Nephron (organoid): ENCODE data around the gene DPH2.
A peak's percentile ranks its signal among the peaks of the same experiment; 100 is the strongest.

Experiments
- H3K27ac Mint-ChIP-seq, 3 experiments: 2 replicates each; pipeline ENCODE4 v1.8.0; 2020; ENCODE audit warnings: mixed read lengths in 3 of 3, mild to moderate bottlenecking in 2 of 3, moderate library complexity in 1 of 3
- H3K27me3 Mint-ChIP-seq: 2 replicates; pipeline ENCODE4 v1.8.0; 2021; ENCODE audit warnings: low read depth, mild to moderate bottlenecking, moderate library complexity, mixed read lengths
- H3K36me3 Mint-ChIP-seq: 2 replicates; pipeline ENCODE4 v1.8.0; 2020; ENCODE audit warnings: low read depth, mixed read lengths
- H3K4me1 Mint-ChIP-seq: 2 replicates; pipeline ENCODE4 v1.8.0; 2020; ENCODE audit warnings: mixed read lengths
- H3K4me3 Mint-ChIP-seq, 3 experiments: 2 replicates each; pipeline ENCODE4 v1.8.0; 2020; ENCODE audit warnings: mild to moderate bottlenecking in 3 of 3, mixed read lengths in 3 of 3, moderate library complexity in 2 of 3
- H3K9me3 Mint-ChIP-seq: 2 replicates; pipeline ENCODE4 v1.8.0; 2020; ENCODE audit warnings: mixed read lengths
- TF ChIP-seq, protein P1 (sequence below), 3 experiments: fragments of 200-600 bp; sonication (generic); IDR thresholded peaks; one replicate each; pipeline ENCODE4 v1.5.0; 2021; ENCODE audit warnings: antibody characterized with exemption in 3 of 3; ENCODE audit not compliant: unreplicated experiment in 3 of 3

DPH2 gene

DNA sequence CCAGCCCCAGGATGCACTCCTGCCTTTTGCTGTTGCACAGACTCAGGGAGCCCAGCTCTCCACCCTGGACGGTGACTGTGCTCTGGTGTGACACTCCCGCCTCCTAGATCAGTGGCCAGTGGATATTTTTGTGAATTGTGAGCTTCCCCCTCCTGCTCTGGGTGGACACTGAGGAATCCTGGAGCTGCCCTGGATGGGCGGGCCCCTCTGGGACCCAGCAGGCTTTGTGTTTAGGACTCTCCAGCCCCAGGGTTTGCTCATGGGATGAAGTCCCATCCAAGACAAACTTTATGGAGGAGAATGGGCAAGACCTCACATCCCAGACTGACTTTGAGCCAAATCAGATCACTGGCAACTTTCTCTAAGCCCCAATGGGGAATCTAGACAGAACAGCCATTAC, 45.4 kb downstream of the DPH2 start:
- peaks cover 4% of the 10 kb centered on the region for H3K27me3 Mint-ChIP-seq
- peaks cover 12% of the 10 kb centered on the region for H3K4me1 Mint-ChIP-seq
- H3K4me3 Mint-ChIP-seq = no peak overlapping the region
- TF ChIP-seq, protein P1, sequence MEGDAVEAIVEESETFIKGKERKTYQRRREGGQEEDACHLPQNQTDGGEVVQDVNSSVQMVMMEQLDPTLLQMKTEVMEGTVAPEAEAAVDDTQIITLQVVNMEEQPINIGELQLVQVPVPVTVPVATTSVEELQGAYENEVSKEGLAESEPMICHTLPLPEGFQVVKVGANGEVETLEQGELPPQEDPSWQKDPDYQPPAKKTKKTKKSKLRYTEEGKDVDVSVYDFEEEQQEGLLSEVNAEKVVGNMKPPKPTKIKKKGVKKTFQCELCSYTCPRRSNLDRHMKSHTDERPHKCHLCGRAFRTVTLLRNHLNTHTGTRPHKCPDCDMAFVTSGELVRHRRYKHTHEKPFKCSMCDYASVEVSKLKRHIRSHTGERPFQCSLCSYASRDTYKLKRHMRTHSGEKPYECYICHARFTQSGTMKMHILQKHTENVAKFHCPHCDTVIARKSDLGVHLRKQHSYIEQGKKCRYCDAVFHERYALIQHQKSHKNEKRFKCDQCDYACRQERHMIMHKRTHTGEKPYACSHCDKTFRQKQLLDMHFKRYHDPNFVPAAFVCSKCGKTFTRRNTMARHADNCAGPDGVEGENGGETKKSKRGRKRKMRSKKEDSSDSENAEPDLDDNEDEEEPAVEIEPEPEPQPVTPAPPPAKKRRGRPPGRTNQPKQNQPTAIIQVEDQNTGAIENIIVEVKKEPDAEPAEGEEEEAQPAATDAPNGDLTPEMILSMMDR (IDR thresholded peaks at IDR 0.05; ENCODE audit: unreplicated experiment in 3 of 3) = no peak
- no peaks in the 10 kb centered on the region for H3K36me3 Mint-ChIP-seq
- H3K27ac Mint-ChIP-seq = peak overlapping the region in 1 of 3 experiments; percentile 4
- H3K9me3 Mint-ChIP-seq = no peaks in the 10 kb centered on the region

GRCh38 chr1:44016041-44016889, 46.5 kb downstream of the DPH2 start:
- H3K4me1 Mint-ChIP-seq = peaks cover 12% of the 10 kb centered on the region
- H3K36me3 Mint-ChIP-seq = no peaks in the 10 kb centered on the region
- TF ChIP-seq, protein P1 (IDR thresholded peaks at IDR 0.05; ENCODE audit: unreplicated experiment in 3 of 3) = no peak

DNA sequence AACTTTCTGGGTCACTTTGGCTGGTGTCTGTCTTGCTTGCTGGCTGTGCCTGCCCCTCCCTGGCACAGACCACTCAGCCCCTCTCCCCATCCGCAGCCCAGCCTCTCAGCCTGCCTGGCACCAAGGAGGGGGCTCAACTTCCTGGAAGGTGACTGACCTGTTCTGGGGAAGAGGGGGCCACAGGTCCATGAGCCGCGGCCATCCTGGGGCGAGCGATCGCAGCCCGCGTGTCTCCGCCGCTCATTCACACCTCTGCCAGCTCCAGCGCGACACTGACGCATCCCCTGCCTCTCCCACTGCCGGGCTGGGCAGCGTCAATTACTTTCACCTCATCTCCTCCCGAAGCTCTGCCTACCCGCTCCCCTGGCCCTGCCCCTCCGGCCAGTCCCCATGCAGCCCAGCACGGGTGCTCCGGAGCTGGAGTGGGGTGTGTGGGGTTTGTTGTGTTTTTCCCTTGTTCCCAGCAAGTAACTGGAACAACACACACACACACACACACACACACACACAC, 47.1 kb downstream of the DPH2 start:
- H3K9me3 Mint-ChIP-seq = no peaks in the 10 kb centered on the region

More at GRCh38 chr1:44016041-44016889, 46.5 kb downstream of the DPH2 start:
- no peak overlapping the region for H3K27ac Mint-ChIP-seq
- H3K9me3 Mint-ChIP-seq = no peaks in the 10 kb centered on the region
- peaks cover 4% of the 10 kb centered on the region for H3K27me3 Mint-ChIP-seq
- H3K4me3 Mint-ChIP-seq = no peak overlapping the region

DNA sequence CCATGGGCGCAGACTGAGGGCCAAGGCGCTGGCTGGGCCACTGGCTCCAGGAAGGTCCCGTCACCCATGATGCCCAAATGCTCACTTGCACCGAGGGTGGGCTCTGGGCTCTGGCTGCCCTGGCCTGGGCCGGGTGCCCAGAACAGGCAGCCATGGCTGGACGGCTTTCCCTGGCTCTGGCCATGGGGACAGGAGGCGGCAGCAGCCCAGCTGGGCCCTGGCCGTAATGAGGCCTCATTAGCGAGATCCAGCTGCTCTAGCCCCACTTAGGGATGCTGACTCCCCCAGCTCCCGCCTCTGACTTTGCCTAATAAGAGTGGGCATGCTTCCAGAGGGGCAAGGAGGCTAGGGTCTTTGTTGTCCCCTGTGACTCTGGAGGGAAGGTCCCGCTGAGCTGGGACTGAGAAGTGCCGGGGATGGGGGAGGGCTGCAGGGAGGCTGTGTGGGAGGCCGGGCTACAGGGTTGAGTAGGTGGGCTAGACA, 49.7 kb downstream of the DPH2 start:
- TF ChIP-seq, protein P1 (IDR thresholded peaks at IDR 0.05; ENCODE audit: unreplicated experiment in 3 of 3) = no peak
- no peaks in the 10 kb centered on the region for H3K27me3 Mint-ChIP-seq

More for the DNA sequence above, 47.1 kb downstream of the DPH2 start:
- TF ChIP-seq, protein P1 (IDR thresholded peaks at IDR 0.05; ENCODE audit: unreplicated experiment in 3 of 3) = no peak
- H3K4me1 Mint-ChIP-seq = peaks cover 12% of the 10 kb centered on the region
- peaks cover 4% of the 10 kb centered on the region for H3K36me3 Mint-ChIP-seq
- no peak overlapping the region for H3K4me3 Mint-ChIP-seq
- no peak overlapping the region for H3K27ac Mint-ChIP-seq
- H3K27me3 Mint-ChIP-seq = peaks cover 4% of the 10 kb centered on the region

GRCh38 chr1:44020464-44020863, 50.7 kb downstream of the DPH2 start:
- no peak overlapping the region for H3K27ac Mint-ChIP-seq

More for the DNA sequence above, 49.7 kb downstream of the DPH2 start:
- no peaks in the 10 kb centered on the region for H3K9me3 Mint-ChIP-seq
- H3K27ac Mint-ChIP-seq = no peak overlapping the region
- H3K36me3 Mint-ChIP-seq = peaks cover 9% of the 10 kb centered on the region
- H3K4me1 Mint-ChIP-seq = peaks cover 2% of the 10 kb centered on the region
- H3K4me3 Mint-ChIP-seq = no peak overlapping the region

More at GRCh38 chr1:44020464-44020863, 50.7 kb downstream of the DPH2 start:
- H3K9me3 Mint-ChIP-seq = no peaks in the 10 kb centered on the region
- peaks cover 9% of the 10 kb centered on the region for H3K36me3 Mint-ChIP-seq
- TF ChIP-seq, protein P1 (IDR thresholded peaks at IDR 0.05; ENCODE audit: unreplicated experiment in 3 of 3) = no peak
- no peaks in the 10 kb centered on the region for H3K27me3 Mint-ChIP-seq
- no peaks in the 10 kb centered on the region for H3K4me1 Mint-ChIP-seq
- no peak overlapping the region for H3K4me3 Mint-ChIP-seq
